Testis (tissue), 2 donors: ENCODE measurements around the gene SRL.

Experiments used
- CTCF ChIP-seq, 3 experiments: fragments of 450-650 bp in 2 of 3; fragments of 200-600 bp in 1 of 3; sonication (generic) in 1 of 3; IDR thresholded peaks; one replicate each; pipeline ENCODE4 v1.5.1; 2016 to 2019; ENCODE audit warnings: antibody characterized with exemption in 3 of 3, mild to moderate bottlenecking in 2 of 3, moderate library complexity in 1 of 3
- POLR2A ChIP-seq: fragments of 450-650 bp; IDR thresholded peaks from one replicate; pipeline ENCODE4 v1.6.1; 2017; ENCODE audit warnings: antibody characterized with exemption, mild to moderate bottlenecking, moderate library complexity

- TF ChIP-seq POLR2A (no peak), CTCF (IDR thresholded peaks at IDR 0.05) (no peak)
Measured at GRCh38 chr16:4180511-4180910, 61.4 kb downstream of the SRL start.
